ENCODE results near the gene MOCS1.
"Not testable (repeated sequence)": the region's sequence is repeated elsewhere in the genome, so short reads cannot be mapped to it uniquely, and the experiment has no call there.

Gene MOCS1
- total RNA-seq: 0.39 to 0.86 (median 0.44) reads per million in 3 donors

GRCh38 chr6:39934131-39934757 lies at the start of gene MOCS1:
TSS of gene MOCS1 (minus strand) at chr6:39934462. CDS start at chr6:39934417, 45 bp downstream.
- Histone ChIP-seq H3K4me1 (ENCODE audit: control insufficient read depth, insufficient read depth, low read length, poor library complexity, severe bottlenecking) (no peaks in the 10 kb centered on the region), H3K27me3 (replicated peaks; ENCODE audit: control insufficient read depth, insufficient read depth, low read length, poor library complexity, severe bottlenecking) (no peaks in the 10 kb centered on the region), H3K36me3 (ENCODE audit: control insufficient read depth, insufficient read depth, low read length) (no peaks in the 10 kb centered on the region), H3K27ac (ENCODE audit: insufficient read depth, low read length, poor library complexity, severe bottlenecking) (no peak within 1 kb of the TSS), H3K9me3 (ENCODE audit: control insufficient read depth, low read length) (no peaks in the 10 kb centered on the region), H3K4me3 (ENCODE audit: insufficient read depth, low read depth, low read length, poor library complexity, severe bottlenecking) (peak within 1 kb of the TSS; percentile 31)
- DNase-seq: no peak

GRCh38 chr6:39984051-39984450 lies 49.8 kb upstream of the MOCS1 start:
- DNase-seq: no peak
- Histone ChIP-seq H3K9me3 (ENCODE audit: control insufficient read depth, low read length) (no peaks in the 10 kb centered on the region), H3K27me3 (replicated peaks; ENCODE audit: control insufficient read depth, insufficient read depth, low read length, poor library complexity, severe bottlenecking) (no peaks in the 10 kb centered on the region), H3K4me3 (ENCODE audit: insufficient read depth, low read depth, low read length, poor library complexity, severe bottlenecking) (no peak overlapping the region), H3K27ac (ENCODE audit: insufficient read depth, low read length, poor library complexity, severe bottlenecking) (no peak overlapping the region), H3K36me3 (ENCODE audit: control insufficient read depth, insufficient read depth, low read length) (no peaks in the 10 kb centered on the region), H3K4me1 (ENCODE audit: control insufficient read depth, insufficient read depth, low read length, poor library complexity, severe bottlenecking) (no peaks in the 10 kb centered on the region)

- Histone ChIP-seq H3K27me3 (replicated peaks; ENCODE audit: control insufficient read depth, insufficient read depth, low read length, poor library complexity, severe bottlenecking) (no peaks in the 10 kb centered on the region), H3K27ac (ENCODE audit: insufficient read depth, low read length, poor library complexity, severe bottlenecking) (no peak overlapping the region), H3K4me1 (ENCODE audit: control insufficient read depth, insufficient read depth, low read length, poor library complexity, severe bottlenecking) (no peaks in the 10 kb centered on the region), H3K9me3 (ENCODE audit: control insufficient read depth, low read length) (no peaks in the 10 kb centered on the region), H3K4me3 (ENCODE audit: insufficient read depth, low read depth, low read length, poor library complexity, severe bottlenecking) (no peak overlapping the region), H3K36me3 (ENCODE audit: control insufficient read depth, insufficient read depth, low read length) (no peaks in the 10 kb centered on the region)
- DNase-seq: no peak
Measured at GRCh38 chr6:39983193-39983592, 48.9 kb upstream of the MOCS1 start.

GRCh38 chr6:39982720-39983119 lies 48.5 kb upstream of the MOCS1 start:
- H3K4me1 ChIP-seq (ENCODE audit: control insufficient read depth, insufficient read depth, low read length, poor library complexity, severe bottlenecking): no peaks in the 10 kb centered on the region
- DNase-seq: no peak
- H3K36me3 ChIP-seq (ENCODE audit: control insufficient read depth, insufficient read depth, low read length): no peaks in the 10 kb centered on the region
- H3K4me3 ChIP-seq (ENCODE audit: insufficient read depth, low read depth, low read length, poor library complexity, severe bottlenecking): no peak overlapping the region
- no peaks in the 10 kb centered on the region for H3K9me3 ChIP-seq (ENCODE audit: control insufficient read depth, low read length)
- H3K27ac ChIP-seq (ENCODE audit: insufficient read depth, low read length, poor library complexity, severe bottlenecking): no peak overlapping the region
- no peaks in the 10 kb centered on the region for H3K27me3 ChIP-seq (replicated peaks; ENCODE audit: control insufficient read depth, insufficient read depth, low read length, poor library complexity, severe bottlenecking)

- H3K27ac ChIP-seq (ENCODE audit: insufficient read depth, low read length, poor library complexity, severe bottlenecking): no peak overlapping the region
- H3K27me3 ChIP-seq (replicated peaks; ENCODE audit: control insufficient read depth, insufficient read depth, low read length, poor library complexity, severe bottlenecking): no peaks in the 10 kb centered on the region
- DNase-seq: no peak
- no peaks in the 10 kb centered on the region for H3K4me1 ChIP-seq (ENCODE audit: control insufficient read depth, insufficient read depth, low read length, poor library complexity, severe bottlenecking)
- no peaks in the 10 kb centered on the region for H3K36me3 ChIP-seq (ENCODE audit: control insufficient read depth, insufficient read depth, low read length)
- no peaks in the 10 kb centered on the region for H3K9me3 ChIP-seq (ENCODE audit: control insufficient read depth, low read length)
- no peak overlapping the region for H3K4me3 ChIP-seq (ENCODE audit: insufficient read depth, low read depth, low read length, poor library complexity, severe bottlenecking)
Measured at GRCh38 chr6:39980839-39981580, 46.7 kb upstream of the MOCS1 start.

- no peak for DNase-seq
- Histone ChIP-seq H3K9me3 (ENCODE audit: control insufficient read depth, low read length) (no peaks in the 10 kb centered on the region), H3K4me1 (ENCODE audit: control insufficient read depth, insufficient read depth, low read length, poor library complexity, severe bottlenecking) (no peaks in the 10 kb centered on the region), H3K4me3 (ENCODE audit: insufficient read depth, low read depth, low read length, poor library complexity, severe bottlenecking) (no peak overlapping the region), H3K36me3 (ENCODE audit: control insufficient read depth, insufficient read depth, low read length) (no peaks in the 10 kb centered on the region), H3K27ac (ENCODE audit: insufficient read depth, low read length, poor library complexity, severe bottlenecking) (no peak overlapping the region), H3K27me3 (replicated peaks; ENCODE audit: control insufficient read depth, insufficient read depth, low read length, poor library complexity, severe bottlenecking) (no peaks in the 10 kb centered on the region)
Measured at GRCh38 chr6:39979461-39980328, 45.4 kb upstream of the MOCS1 start.

- H3K36me3 ChIP-seq (ENCODE audit: control insufficient read depth, insufficient read depth, low read length): no peaks in the 10 kb centered on the region
- H3K9me3 ChIP-seq (ENCODE audit: control insufficient read depth, low read length): no peaks in the 10 kb centered on the region
- no peaks in the 10 kb centered on the region for H3K27me3 ChIP-seq (replicated peaks; ENCODE audit: control insufficient read depth, insufficient read depth, low read length, poor library complexity, severe bottlenecking)
- DNase-seq: no peak
- H3K4me1 ChIP-seq (ENCODE audit: control insufficient read depth, insufficient read depth, low read length, poor library complexity, severe bottlenecking): no peaks in the 10 kb centered on the region
- H3K27ac ChIP-seq (ENCODE audit: insufficient read depth, low read length, poor library complexity, severe bottlenecking): no peak overlapping the region
- H3K4me3 ChIP-seq (ENCODE audit: insufficient read depth, low read depth, low read length, poor library complexity, severe bottlenecking): no peak overlapping the region
Measured at GRCh38 chr6:39978240-39978639, 44.0 kb upstream of the MOCS1 start.

GRCh38 chr6:39973661-39974060 lies 39.4 kb upstream of the MOCS1 start:
- H3K4me3 ChIP-seq (ENCODE audit: insufficient read depth, low read depth, low read length, poor library complexity, severe bottlenecking): no peak overlapping the region
- no peak overlapping the region for H3K27ac ChIP-seq (ENCODE audit: insufficient read depth, low read length, poor library complexity, severe bottlenecking)
- DNase-seq: no peak
- no peaks in the 10 kb centered on the region for H3K36me3 ChIP-seq (ENCODE audit: control insufficient read depth, insufficient read depth, low read length)
- H3K9me3 ChIP-seq (ENCODE audit: control insufficient read depth, low read length): no peaks in the 10 kb centered on the region
- H3K27me3 ChIP-seq (replicated peaks; ENCODE audit: control insufficient read depth, insufficient read depth, low read length, poor library complexity, severe bottlenecking): no peaks in the 10 kb centered on the region
- H3K4me1 ChIP-seq (ENCODE audit: control insufficient read depth, insufficient read depth, low read length, poor library complexity, severe bottlenecking): no peaks in the 10 kb centered on the region

- DNase-seq; H3K4me1 ChIP-seq (ENCODE audit: control insufficient read depth, insufficient read depth, low read length, poor library complexity, severe bottlenecking); H3K27me3 ChIP-seq (replicated peaks; ENCODE audit: control insufficient read depth, insufficient read depth, low read length, poor library complexity, severe bottlenecking); H3K9me3 ChIP-seq (ENCODE audit: control insufficient read depth, low read length); H3K4me3 ChIP-seq (ENCODE audit: insufficient read depth, low read depth, low read length, poor library complexity, severe bottlenecking); H3K27ac ChIP-seq (ENCODE audit: insufficient read depth, low read length, poor library complexity, severe bottlenecking); H3K36me3 ChIP-seq (ENCODE audit: control insufficient read depth, insufficient read depth, low read length): not testable (repeated sequence)
Measured at GRCh38 chr6:39972717-39973116, 38.5 kb upstream of the MOCS1 start.

- H3K4me1 ChIP-seq (ENCODE audit: control insufficient read depth, insufficient read depth, low read length, poor library complexity, severe bottlenecking); H3K27me3 ChIP-seq (replicated peaks; ENCODE audit: control insufficient read depth, insufficient read depth, low read length, poor library complexity, severe bottlenecking); H3K36me3 ChIP-seq (ENCODE audit: control insufficient read depth, insufficient read depth, low read length); H3K4me3 ChIP-seq (ENCODE audit: insufficient read depth, low read depth, low read length, poor library complexity, severe bottlenecking); H3K9me3 ChIP-seq (ENCODE audit: control insufficient read depth, low read length); DNase-seq; H3K27ac ChIP-seq (ENCODE audit: insufficient read depth, low read length, poor library complexity, severe bottlenecking): not testable (repeated sequence)
Measured at GRCh38 chr6:39971131-39971530, 36.9 kb upstream of the MOCS1 start.
